Mammary epithelial cell (primary cell): ENCODE results near the gene C1orf21.

Experiments
- CTCF ChIP-seq, 2 donors: IDR thresholded peaks in 1 of 2; conservative IDR thresholded peaks in 1 of 2; 2 replicates each; pipeline ENCODE4 v1.5.1; 2011 to 2012; ENCODE audit warnings: inconsistent platforms in 2 of 2, low read length in 2 of 2, mild to moderate bottlenecking in 2 of 2, control low read depth in 1 of 2, low read depth in 1 of 2; ENCODE audit not compliant: insufficient read depth in 1 of 2; ENCODE audit errors: extremely low read depth in 1 of 2
- EZH2 ChIP-seq: IDR thresholded peaks from 2 replicates; pipeline ENCODE4 v1.6.1; 2012; ENCODE audit warnings: low read length, inconsistent platforms, borderline replicate concordance

GRCh38 chr1:184479435-184480167 lies 92.8 kb downstream of the C1orf21 start:
- TF ChIP-seq CTCF (conservative IDR thresholded peaks at IDR 0.05 in 1 of 2, IDR thresholded peaks at IDR 0.05 in 1 of 2; ENCODE audit: extremely low read depth in 1 of 2, insufficient read depth in 1 of 2, low read depth in 1 of 2, low read length in 2 of 2), result no peak
- no peak for TF ChIP-seq EZH2
